ENCODE measurements around the gene GLYATL3. TPM values are rescaled to one million over a fixed set of nuclear protein-coding genes. Genes with fewer than 3 reads are reported as not detected.

GLYATL3 gene
- polyA plus RNA-seq, 3 donors, result not detected

DNA sequence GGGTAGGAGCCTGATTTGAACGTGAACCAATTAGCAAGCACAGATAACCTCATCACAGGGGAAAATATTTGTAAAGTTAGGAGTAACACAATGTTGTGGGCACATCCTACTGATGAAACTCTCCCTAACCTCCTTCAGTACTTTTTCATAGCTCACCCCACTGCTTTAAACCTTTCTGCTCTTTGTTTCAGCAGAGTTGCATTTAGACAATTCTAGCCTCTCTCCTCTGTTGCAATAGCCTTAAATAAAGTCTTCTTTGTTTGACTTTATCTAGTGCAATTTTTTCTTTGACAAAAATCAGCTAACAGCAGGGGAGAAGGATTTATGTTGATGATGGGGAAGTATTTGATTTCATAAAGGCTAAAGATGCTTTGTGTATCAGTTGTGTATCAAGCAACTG, 64.8 kb downstream of the GLYATL3 start:
- WGBS, 3 donors, result 71 to 80% (median 80%) methylated on average over 1 of the region's 1 CpG

DNA sequence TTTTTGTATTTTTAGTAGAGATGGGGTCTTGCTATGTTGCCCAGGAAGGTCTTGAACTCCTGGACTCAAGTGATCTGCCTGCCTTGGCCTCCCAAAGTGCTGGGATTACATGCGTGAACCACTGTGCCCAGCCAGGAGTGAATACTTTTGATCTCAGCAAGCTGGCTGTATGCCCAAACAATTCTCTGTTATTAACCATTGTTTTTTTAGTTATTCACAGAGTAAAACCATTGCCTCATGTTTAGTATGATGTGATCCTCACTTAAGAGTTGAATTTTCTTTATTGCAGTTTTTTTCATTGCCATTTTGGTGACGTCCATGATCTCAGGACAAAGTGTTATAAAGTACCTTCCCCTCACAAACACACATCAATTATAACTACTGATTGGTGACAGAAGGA, 65.5 kb downstream of the GLYATL3 start:
- no peak overlapping the region for H3K27ac ChIP-seq (ENCODE audit: low read depth, low read length)
- WGBS, 3 donors, result 45 to 50% (median 48%) methylated on average over 2 of the region's 2 CpGs

More for the DNA sequence above, 64.8 kb downstream of the GLYATL3 start:
- H3K27ac ChIP-seq (ENCODE audit: low read depth, low read length), result no peak overlapping the region

DNA sequence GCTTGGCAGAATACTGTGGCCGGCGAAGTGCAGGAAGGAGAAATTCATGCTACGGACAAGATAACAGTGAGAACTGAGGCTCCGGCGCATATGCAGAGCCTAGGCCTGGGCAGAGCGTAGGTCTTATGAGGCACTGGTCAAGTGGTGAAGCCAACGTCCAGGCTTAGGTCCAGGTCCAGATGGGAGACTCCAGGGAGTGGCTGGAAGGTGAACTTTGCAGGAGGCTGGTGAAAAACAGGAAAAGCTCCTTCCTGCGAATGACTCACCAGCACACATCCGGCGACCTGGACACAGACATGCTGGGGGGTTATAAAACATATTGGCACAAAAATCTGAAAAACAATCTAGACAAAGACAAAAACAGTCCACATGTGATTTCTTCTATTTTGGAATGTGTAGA, 66.1 kb downstream of the GLYATL3 start:
- no peak overlapping the region for H3K27ac ChIP-seq (ENCODE audit: low read depth, low read length)
- 59 to 76% (median 59%) methylated on average over 10 of the region's 10 CpGs for WGBS, 3 donors

DNA sequence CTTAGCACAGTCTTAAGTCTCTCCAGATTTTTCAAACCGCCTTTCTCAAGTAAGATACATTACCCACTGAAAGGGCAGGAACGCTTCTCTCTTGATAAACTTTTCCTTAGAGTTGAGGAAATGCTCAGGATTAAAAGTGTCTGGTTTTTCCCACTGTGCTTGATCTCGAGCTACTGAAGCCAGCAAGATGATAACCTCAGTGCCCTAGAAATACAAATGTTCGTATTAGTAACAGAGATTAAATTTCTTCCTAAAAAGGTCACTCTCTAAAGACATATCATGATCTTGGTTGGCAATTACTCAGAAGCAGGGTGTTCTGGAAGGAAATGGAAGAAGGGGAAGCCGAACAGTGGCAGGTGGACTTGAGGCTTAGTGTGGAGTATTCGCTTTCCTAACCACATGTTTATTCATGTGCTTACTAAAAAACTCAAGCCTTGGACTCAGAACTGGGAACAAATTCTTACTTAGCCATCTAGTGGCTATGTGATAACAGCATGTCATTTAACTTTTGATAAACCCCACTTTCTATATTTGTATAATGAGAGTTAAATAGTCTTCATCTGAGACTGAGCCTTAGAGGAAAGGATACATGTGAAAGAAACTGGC, 70.9 kb downstream of the GLYATL3 start:
- WGBS, 3 donors, result 26 to 47% (median 44%) methylated on average over 6 of the region's 6 CpGs
- no peak overlapping the region for H3K27ac ChIP-seq (ENCODE audit: low read depth, low read length)

DNA sequence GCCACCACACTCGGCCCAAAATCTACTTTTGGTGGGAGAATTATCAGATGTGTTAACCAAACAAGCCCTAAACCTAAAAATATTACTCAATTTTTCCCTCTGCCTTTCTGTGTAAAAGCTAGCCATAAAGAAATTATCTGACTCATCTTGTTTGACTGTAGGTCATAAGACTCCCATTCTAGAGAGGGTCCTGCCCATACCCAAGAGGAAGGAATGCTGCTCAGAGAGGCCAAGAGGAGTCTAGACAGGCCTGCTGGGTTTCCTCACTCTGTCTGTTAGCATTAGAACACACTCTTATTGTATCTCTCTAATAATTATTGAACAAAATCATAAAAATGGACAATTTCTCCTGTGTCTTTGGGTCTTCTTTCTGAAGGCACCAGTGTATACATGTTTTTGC, 76.9 kb downstream of the GLYATL3 start:
- WGBS, 3 donors, result 76 to 91% (median 89%) methylated on average over 1 of the region's 1 CpG
- no peak overlapping the region for H3K27ac ChIP-seq (ENCODE audit: low read depth, low read length)

Other genes with a start within 250 kb of the GLYATL3 start
- gene MMUT, start 36.7 kb upstream of the GLYATL3 start, polyA plus RNA-seq, result 10 to 100 TPM; 11.0 to 22.0 (median 15.3) TPM
- gene CENPQ, start 36.6 kb upstream of the GLYATL3 start, polyA plus RNA-seq, result 1 to 10 TPM; 2.6 to 5.5 (median 3.1) TPM
- 1 to 10 TPM; 2.5 to 9.2 (median 3.4) TPM for gene C6orf141, start 50.7 kb downstream of the GLYATL3 start, polyA plus RNA-seq
- gene RHAG, start 136.9 kb downstream of the GLYATL3 start, polyA plus RNA-seq, result under 1 TPM; 0.03 to 0.22 (median 0.04) TPM
- gene CRISP2, start 213.6 kb downstream of the GLYATL3 start, polyA plus RNA-seq, result not detected
- 1 to 10 TPM in 1 of 3 donors, under 1 TPM in 1, not detected in 1; 0.13 to 3.1 TPM for gene CRISP3, start 244.5 kb downstream of the GLYATL3 start, polyA plus RNA-seq

All from adipose tissue (tissue), 3 donors.